Astrocyte of the spinal cord (primary cell): ENCODE results near the gene TSG101.

ENCODE experiments used
- DNase-seq: peaks from one replicate; pipeline ENCODE4 v3.0.0; 2011; ENCODE audit warnings: low read depth, low spot score
- H3K4me3 ChIP-seq: 2 replicates; pipeline ENCODE4 v1.5.1; 2011; ENCODE audit warnings: low read depth, mild to moderate bottlenecking, low read length, moderate library complexity
- CTCF ChIP-seq: IDR thresholded peaks from 2 replicates; pipeline ENCODE4 v1.5.1; 2012; ENCODE audit warnings: low read depth, mild to moderate bottlenecking, low read length, inconsistent platforms
- in situ Hi-C: cut with HindIII; loops from 2 replicates; pipeline ENCODE4 v1.10.0; 2017; ENCODE audit warnings: low sequenced_read_pairs

The TSG101 gene

GRCh38 chr11:18490736-18491485, 35.8 kb downstream of the TSG101 start:
- in situ Hi-C loops: no loop called here
- no peak for TF ChIP-seq CTCF
- DNase-seq: no peak
- no peak overlapping the region for H3K4me3 ChIP-seq

GRCh38 chr11:18490319-18490718, 36.4 kb downstream of the TSG101 start:
- in situ Hi-C loops: no loop called here
- DNase-seq: no peak
- no peak overlapping the region for H3K4me3 ChIP-seq
- no peak for TF ChIP-seq CTCF

GRCh38 chr11:18485913-18486528, 40.7 kb downstream of the TSG101 start:
- TF ChIP-seq CTCF: no peak

GRCh38 chr11:18479063-18479462, 47.7 kb downstream of the TSG101 start:
- no peak overlapping the region for H3K4me3 ChIP-seq
- DNase-seq: no peak
- in situ Hi-C loops: no loop called here
- TF ChIP-seq CTCF: no peak

More at GRCh38 chr11:18485913-18486528, 40.7 kb downstream of the TSG101 start:
- H3K4me3 ChIP-seq: no peak overlapping the region
- in situ Hi-C loops: no loop called here
- DNase-seq: no peak

- DNase-seq: no peak
- TF ChIP-seq CTCF: no peak
- H3K4me3 ChIP-seq: no peak overlapping the region
- in situ Hi-C loops: no loop called here
These were observed 54.2 kb downstream of the TSG101 start for GRCh38 chr11:18472587-18472986.

- in situ Hi-C loops: no loop called here
- no peak overlapping the region for H3K4me3 ChIP-seq
- no peak for DNase-seq
- TF ChIP-seq CTCF: no peak
These were observed 54.7 kb downstream of the TSG101 start for GRCh38 chr11:18471995-18472394.
